Endodermal cell (in vitro differentiated cells): Measurements from ENCODE around the gene PER1. TPM values are rescaled to one million over a fixed set of nuclear protein-coding genes. Genes with fewer than 3 reads are reported as not detected.

Experiments used
- DNase-seq: peaks from one replicate; pipeline ENCODE4 v3.0.0-alpha.2; 2017
- H3K27ac ChIP-seq: 2 replicates; pipeline ENCODE4 v1.5.1; 2013; ENCODE audit warnings: mild to moderate bottlenecking, low read depth, low read length, moderate library complexity
- H3K27me3 ChIP-seq: 2 replicates; pipeline ENCODE4 v1.6.1; 2013; ENCODE audit warnings: mild to moderate bottlenecking, low read length, moderate library complexity; ENCODE audit not compliant: insufficient read depth, control insufficient read depth, poor library complexity, severe bottlenecking
- H3K36me3 ChIP-seq: 2 replicates; pipeline ENCODE4 v1.7.0; 2013; ENCODE audit warnings: mild to moderate bottlenecking, low read length, moderate library complexity; ENCODE audit not compliant: control insufficient read depth, insufficient read depth
- H3K4me1 ChIP-seq: one replicate; pipeline ENCODE4 v1.7.0; 2013; ENCODE audit warnings: low read length; ENCODE audit not compliant: control insufficient read depth, insufficient read depth
- H3K4me3 ChIP-seq: 2 replicates; pipeline ENCODE4 v1.5.1; 2013; ENCODE audit warnings: mild to moderate bottlenecking, low read length, moderate library complexity
- H3K9ac ChIP-seq: 2 replicates; pipeline ENCODE4 v1.6.1; 2013; ENCODE audit warnings: mild to moderate bottlenecking, low read length, moderate library complexity; ENCODE audit not compliant: poor library complexity, severe bottlenecking; ENCODE audit errors: extremely low read depth
- H3K9me3 ChIP-seq: 2 replicates; pipeline ENCODE4 v1.6.1; 2013; ENCODE audit warnings: mild to moderate bottlenecking, low read length, moderate library complexity; ENCODE audit not compliant: control insufficient read depth
- H3K27ac Mint-ChIP-seq: 2 replicates; pipeline ENCODE4 v1.8.0; 2020; ENCODE audit warnings: mixed read lengths
- H3K27me3 Mint-ChIP-seq: 2 replicates; pipeline ENCODE4 v1.8.0; 2021; ENCODE audit warnings: mild to moderate bottlenecking, mixed read lengths; ENCODE audit not compliant: insufficient read depth
- H3K36me3 Mint-ChIP-seq: 2 replicates; pipeline ENCODE4 v1.8.0; 2020; ENCODE audit warnings: low read depth, mixed read lengths
- H3K4me1 Mint-ChIP-seq: 2 replicates; pipeline ENCODE4 v1.8.0; 2020; ENCODE audit warnings: mixed read lengths
- H3K4me3 Mint-ChIP-seq: 2 replicates; pipeline ENCODE4 v1.8.0; 2020; ENCODE audit warnings: mild to moderate bottlenecking, moderate library complexity, mixed read lengths
- H3K9me3 Mint-ChIP-seq: 2 replicates; pipeline ENCODE4 v1.8.0; 2020; ENCODE audit warnings: mild to moderate bottlenecking, mixed read lengths
- CTCF ChIP-seq: fragments of 200-600 bp; sonication (generic); conservative IDR thresholded peaks from 2 replicates; pipeline ENCODE4 v1.5.0; 2021; ENCODE audit warnings: antibody characterized with exemption, mild to moderate bottlenecking
- WGBS, 2 experiments: methylation state at CpG; one replicate each; pipeline versions ENCODE4 v1.1.5 to v1.1.7; 2013; ENCODE audit warnings: missing lambda C conversion rate in 2 of 2, mixed read lengths in 1 of 2; ENCODE audit not compliant: insufficient coverage in 1 of 2, insufficient read length in 1 of 2; 5-methylcytosine and 5-hydroxymethylcytosine counted together
- total RNA-seq, 2 donors: library from RNA; stranded (reverse); fragmentation: NEBNext Ultra II Directional in 1 of 2; extraction: Animal tissue kit (Norgen Biotek cat#: 25700) in 1 of 2; gene quantifications; 2 replicates in 1 of 2; 3 replicates in 1 of 2; pipeline ENCODE4 v1.2.1, GENCODE V29; 2021

Gene PER1
- total RNA-seq, 2 donors from 2014 or later: 38.3 to 53.7 TPM

GRCh38 chr17:8133399-8133798 is 18.8 kb downstream of the PER1 start:
- Histone ChIP-seq H3K36me3 (no peaks in the 10 kb centered on the region), H3K9ac (no peak overlapping the region), H3K27me3 (peaks cover 34% of the 10 kb centered on the region), H3K9me3 (no peaks in the 10 kb centered on the region), H3K4me3 (no peak overlapping the region), H3K4me1 (no peaks in the 10 kb centered on the region), H3K27ac (no peak overlapping the region)
- WGBS, 2 experiments: 70 to 73% methylated on average over 6 to 12 of the region's 12 CpGs
- Mint-ChIP-seq H3K27me3 (peaks cover 27% of the 10 kb centered on the region), H3K9me3 (no peaks in the 10 kb centered on the region), H3K4me1 (peaks cover 5% of the 10 kb centered on the region), H3K4me3 (no peak overlapping the region), H3K36me3 (no peaks in the 10 kb centered on the region), H3K27ac (no peak overlapping the region)
- TF ChIP-seq CTCF: no peak
- DNase-seq: peak; percentile 72

- H3K36me3 ChIP-seq: no peaks in the 10 kb centered on the region
- peaks cover 43% of the 10 kb centered on the region for H3K27me3 ChIP-seq
- no peak overlapping the region for H3K27ac Mint-ChIP-seq
- no peak overlapping the region for H3K9ac ChIP-seq
- H3K4me1 ChIP-seq: no peaks in the 10 kb centered on the region
- H3K9me3 Mint-ChIP-seq: no peaks in the 10 kb centered on the region
- H3K4me3 Mint-ChIP-seq: no peak overlapping the region
- no peak for TF ChIP-seq CTCF
- H3K9me3 ChIP-seq: no peaks in the 10 kb centered on the region
- peaks cover 41% of the 10 kb centered on the region for H3K27me3 Mint-ChIP-seq
- no peak overlapping the region for H3K27ac ChIP-seq
- no peaks in the 10 kb centered on the region for H3K36me3 Mint-ChIP-seq
- 92 to 96% methylated on average over 3 of the region's 3 CpGs for WGBS, 2 experiments
- no peak overlapping the region for H3K4me3 ChIP-seq
- DNase-seq: no peak
- H3K4me1 Mint-ChIP-seq: peaks cover 9% of the 10 kb centered on the region
Observed at GRCh38 chr17:8131844-8132441, 20.3 kb downstream of the PER1 start.

GRCh38 chr17:8128125-8128784 is 23.9 kb downstream of the PER1 start:
- no peak for DNase-seq
- 86 to 90% methylated on average over 14 of the region's 14 CpGs for WGBS, 2 experiments
- H3K27ac ChIP-seq: no peak overlapping the region
- H3K36me3 Mint-ChIP-seq: no peaks in the 10 kb centered on the region
- no peak overlapping the region for H3K4me3 ChIP-seq
- H3K9ac ChIP-seq: no peak overlapping the region
- no peak for TF ChIP-seq CTCF
- no peaks in the 10 kb centered on the region for H3K36me3 ChIP-seq
- no peak overlapping the region for H3K4me3 Mint-ChIP-seq
- H3K4me1 Mint-ChIP-seq: peaks cover 20% of the 10 kb centered on the region
- H3K27me3 Mint-ChIP-seq: peaks cover 68% of the 10 kb centered on the region
- no peaks in the 10 kb centered on the region for H3K9me3 Mint-ChIP-seq
- H3K27me3 ChIP-seq: peaks cover 61% of the 10 kb centered on the region
- H3K27ac Mint-ChIP-seq: no peak overlapping the region
- no peaks in the 10 kb centered on the region for H3K9me3 ChIP-seq
- H3K4me1 ChIP-seq: no peaks in the 10 kb centered on the region
